DOHH2 (cell line): ENCODE measurements around the gene AFF1.

Source experiments
- H3F3A ChIP-seq: fragments of 200-600 bp; sonication (generic), shearing (Covaris generic); 2 replicates; pipeline ENCODE4 v1.6.0; 2016; ENCODE audit warnings: antibody characterized with exemption, mild to moderate bottlenecking; ENCODE audit not compliant: control insufficient read depth, insufficient read depth
- H3K27ac ChIP-seq: fragments of 200-600 bp; sonication (generic); 2 replicates; pipeline ENCODE4 v1.5.1; 2014; ENCODE audit warnings: low read depth, mild to moderate bottlenecking, low read length, moderate library complexity
- H3K27me3 ChIP-seq: fragments of 200-600 bp; sonication (generic); 2 replicates; pipeline ENCODE4 v1.6.1; 2014; ENCODE audit warnings: mild to moderate bottlenecking, low read length, mixed read lengths; ENCODE audit not compliant: control insufficient read depth
- H3K36me3 ChIP-seq: fragments of 200-600 bp; sonication (generic); 2 replicates; pipeline ENCODE4 v1.6.1; 2014; ENCODE audit warnings: mild to moderate bottlenecking, low read length, moderate library complexity, mixed read lengths; ENCODE audit not compliant: control insufficient read depth
- H3K4me1 ChIP-seq: fragments of 200-600 bp; sonication (generic); 2 replicates; pipeline ENCODE4 v1.6.1; 2014; ENCODE audit warnings: mild to moderate bottlenecking, low read length, mixed read lengths; ENCODE audit not compliant: control insufficient read depth
- H3K4me2 ChIP-seq: fragments of 200-600 bp; sonication (generic); 2 replicates; pipeline ENCODE4 v1.6.0; 2014; ENCODE audit warnings: mild to moderate bottlenecking, low read length, moderate library complexity
- H3K4me3 ChIP-seq: fragments of 200-600 bp; sonication (generic); 2 replicates; pipeline ENCODE4 v1.5.1; 2014; ENCODE audit warnings: mild to moderate bottlenecking, low read length, mixed read lengths
- H3K79me2 ChIP-seq: fragments of 200-600 bp; sonication (generic); 2 replicates; pipeline ENCODE4 v1.6.1; 2014; ENCODE audit warnings: mild to moderate bottlenecking, low read length, mixed read lengths; ENCODE audit not compliant: control insufficient read depth
- H3K9me2 ChIP-seq: fragments of 200-600 bp; sonication (generic); replicated peaks from 2 replicates; pipeline ENCODE4 v1.6.1; 2014; ENCODE audit warnings: mild to moderate bottlenecking, low read length, mixed read lengths; ENCODE audit not compliant: control insufficient read depth
- H3K9me3 ChIP-seq: fragments of 200-600 bp; sonication (generic); 2 replicates; pipeline ENCODE4 v1.6.1; 2014; ENCODE audit warnings: antibody characterized with exemption, low read length, mixed read lengths; ENCODE audit not compliant: control insufficient read depth, insufficient read depth
- H4K20me1 ChIP-seq: fragments of 200-600 bp; sonication (generic); 2 replicates; pipeline ENCODE4 v1.6.0; 2014; ENCODE audit warnings: low read depth, mild to moderate bottlenecking, antibody characterized with exemption, low read length, moderate library complexity; ENCODE audit not compliant: control insufficient read depth, insufficient read depth
- CTCF ChIP-seq: fragments of 200-600 bp; sonication (generic); IDR thresholded peaks from one replicate; pipeline ENCODE4 v1.5.1; 2014; ENCODE audit warnings: antibody characterized with exemption, mild to moderate bottlenecking, low read depth, low read length; ENCODE audit not compliant: poor library complexity, severe bottlenecking
- EZH2phosphoT487 ChIP-seq: fragments of 200-600 bp; sonication (generic); IDR thresholded peaks from 2 replicates; pipeline ENCODE4 v1.6.1; 2017; ENCODE audit warnings: borderline replicate concordance, mild to moderate bottlenecking, antibody characterized with exemption, low read length, moderate library complexity, mixed read lengths

Gene AFF1

DNA sequence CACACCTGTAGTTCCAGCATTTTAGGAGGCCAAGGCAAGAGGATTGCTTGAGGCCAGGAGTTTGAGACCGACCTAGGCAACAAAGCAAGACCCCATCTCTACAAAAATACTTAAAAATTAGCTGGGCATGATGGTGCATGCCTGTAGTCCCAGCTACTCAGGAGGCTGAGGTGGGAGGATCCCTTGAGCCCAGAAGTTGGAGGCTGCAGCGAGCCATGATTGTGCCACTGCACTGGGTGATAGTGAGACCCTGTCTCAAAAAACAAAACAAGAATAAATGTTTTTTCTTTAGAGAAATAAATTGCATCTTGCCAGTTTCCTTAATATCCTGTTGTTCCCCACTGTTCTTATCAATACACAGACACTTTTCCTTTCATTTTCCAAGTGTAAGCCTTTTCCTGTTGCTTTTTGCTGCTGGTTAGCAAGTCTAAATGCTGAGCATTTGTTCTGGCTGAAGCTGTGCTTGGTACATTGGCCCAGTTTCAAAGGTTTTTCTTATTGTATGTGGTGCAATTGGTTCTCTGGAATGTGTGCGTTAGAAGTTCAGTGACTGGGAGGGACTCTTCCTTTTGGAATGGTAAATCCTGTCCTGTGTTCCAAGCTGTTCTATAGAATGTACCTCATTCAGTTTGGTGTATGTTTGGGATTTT is 98.2 kb downstream of the AFF1 start:
- Histone ChIP-seq H3K4me3 (no peak overlapping the region), H3K27me3 (no peaks in the 10 kb centered on the region), H3K36me3 (no peaks in the 10 kb centered on the region), H3K4me2 (no peak overlapping the region), H4K20me1 (peaks cover 12% of the 10 kb centered on the region), H3K27ac (no peak overlapping the region), H3K4me1 (peaks cover 55% of the 10 kb centered on the region), H3F3A (peaks cover 1% of the 10 kb centered on the region; the same call in 1 of the 2 replicates), H3K79me2 (peaks cover 47% of the 10 kb centered on the region), H3K9me2 (no peaks in the 10 kb centered on the region), H3K9me3 (no peaks in the 10 kb centered on the region)
- TF ChIP-seq EZH2phosphoT487 (no peak), CTCF (no peak)

DNA sequence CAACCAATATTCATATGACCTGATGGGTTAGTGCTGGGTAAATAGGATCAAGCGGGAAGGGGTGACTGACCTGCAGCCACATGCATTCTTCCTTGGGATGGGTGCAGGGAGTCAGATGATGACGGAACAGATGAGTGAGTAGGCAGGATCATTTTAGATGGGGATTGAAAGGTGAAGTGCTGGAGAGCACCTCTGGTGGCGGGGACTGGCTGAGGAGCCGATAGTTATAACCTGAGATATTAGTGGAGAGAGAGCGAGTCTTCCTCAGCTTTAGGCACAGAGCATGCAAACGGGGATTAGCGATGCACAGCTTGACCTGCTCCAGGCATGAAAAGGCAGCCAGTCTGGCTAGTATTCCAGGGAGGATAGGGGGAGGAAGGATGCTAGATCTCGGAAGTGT is 99.1 kb downstream of the AFF1 start:
- Histone ChIP-seq H3K4me2 (no peak overlapping the region), H3K79me2 (peaks cover 49% of the 10 kb centered on the region), H3F3A (peaks cover 3% of the 10 kb centered on the region; the same call in 1 of the 2 replicates), H3K4me1 (peaks cover 62% of the 10 kb centered on the region), H4K20me1 (peaks cover 12% of the 10 kb centered on the region), H3K27me3 (no peaks in the 10 kb centered on the region), H3K36me3 (no peaks in the 10 kb centered on the region), H3K9me3 (no peaks in the 10 kb centered on the region), H3K9me2 (no peaks in the 10 kb centered on the region), H3K27ac (no peak overlapping the region), H3K4me3 (no peak overlapping the region)
- TF ChIP-seq CTCF: no peak
- no peak for TF ChIP-seq EZH2phosphoT487

DNA sequence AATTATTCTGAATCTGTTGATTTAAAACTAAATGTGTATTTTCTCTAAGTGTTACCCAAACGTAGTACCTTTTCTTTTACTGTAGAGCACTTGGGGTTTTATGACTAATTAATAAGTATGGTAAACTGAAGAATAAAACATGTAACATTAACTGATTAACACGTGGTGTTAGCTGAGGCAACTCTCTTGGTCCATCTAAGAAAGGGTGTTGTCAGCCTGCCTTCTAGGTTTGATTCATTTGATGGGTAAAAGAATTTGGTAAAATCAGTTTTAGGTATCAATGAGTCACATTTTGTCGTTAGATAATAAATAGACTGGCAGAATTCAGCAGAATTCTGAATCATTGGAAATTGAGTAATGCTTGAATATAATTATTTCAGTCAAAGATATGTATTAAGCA is 99.7 kb downstream of the AFF1 start:
- TF ChIP-seq EZH2phosphoT487 (no peak), CTCF (no peak)
- Histone ChIP-seq H4K20me1 (peaks cover 12% of the 10 kb centered on the region), H3K79me2 (peaks cover 53% of the 10 kb centered on the region), H3K27ac (no peak overlapping the region), H3K9me2 (no peaks in the 10 kb centered on the region), H3F3A (peaks cover 3% of the 10 kb centered on the region; the same call in 1 of the 2 replicates), H3K36me3 (no peaks in the 10 kb centered on the region), H3K27me3 (no peaks in the 10 kb centered on the region), H3K4me3 (no peak overlapping the region), H3K9me3 (no peaks in the 10 kb centered on the region), H3K4me2 (no peak overlapping the region), H3K4me1 (peaks cover 67% of the 10 kb centered on the region)
